ENCODE results near the gene BORCS5.

- no peak for TF ChIP-seq CTCF (IDR thresholded peaks at IDR 0.05)
- no peak for TF ChIP-seq POLR2A (IDR thresholded peaks at IDR 0.05)
Measured at GRCh38 chr12:12441429-12441807, 84.5 kb downstream of the BORCS5 start.
